Measurements from ENCODE around the gene GREB1L.
A peak's percentile ranks its signal among the peaks of the same experiment; 100 is the strongest.

Gene GREB1L

GRCh38 chr18:21509062-21509461, 267.0 kb downstream of the GREB1L start:
- no peak overlapping the region for H4K8ac ChIP-seq (ENCODE audit: low read depth, low read length)
- no peak overlapping the region for H3K4me3 ChIP-seq (ENCODE audit: low read depth, low read length)
- no peaks in the 10 kb centered on the region for H3K79me1 ChIP-seq (ENCODE audit: low read length)
- H2AFZ ChIP-seq (ENCODE audit: insufficient read depth, low read length, poor library complexity), result no peak overlapping the region
- no peak overlapping the region for H3K27ac ChIP-seq (ENCODE audit: low read depth, low read length)
- no peak overlapping the region for H2BK120ac ChIP-seq (ENCODE audit: insufficient read depth, low read length, poor library complexity)
- H3K4me2 ChIP-seq (ENCODE audit: low read length), result no peak overlapping the region
- no CpG with 5 or more reads among the region's 5 CpGs for WGBS (ENCODE audit: extremely low coverage, insufficient coverage, insufficient read length)
- no peak for DNase-seq
- H3K9me3 ChIP-seq (ENCODE audit: insufficient read depth, low read depth, low read length), result peaks cover 2% of the 10 kb centered on the region
- no peak overlapping the region for H3K18ac ChIP-seq (ENCODE audit: low read length)
- no peaks in the 10 kb centered on the region for H3K27me3 ChIP-seq (ENCODE audit: insufficient read depth, low read length)
- no peak overlapping the region for H2AK5ac ChIP-seq (ENCODE audit: low read length)
- H3K36me3 ChIP-seq (ENCODE audit: control insufficient read depth in 1 of 2, insufficient read depth in 2 of 2, low read length in 2 of 2), result peaks cover 31 to 58% of the 10 kb centered on the region in 2 experiments
- no peak overlapping the region for H3K14ac ChIP-seq (ENCODE audit: low read length)
- no peak overlapping the region for H2BK12ac ChIP-seq (ENCODE audit: low read length)
- H4K12ac ChIP-seq (ENCODE audit: low read depth, low read length), result no peak overlapping the region
- no peaks in the 10 kb centered on the region for H3K4me1 ChIP-seq (ENCODE audit: control insufficient read depth in 1 of 2, insufficient read depth in 2 of 2, low read length in 2 of 2)
- H3K9ac ChIP-seq (ENCODE audit: low read length), result no peak overlapping the region
- no peak overlapping the region for H3K23ac ChIP-seq (ENCODE audit: low read length)
- no peak overlapping the region for H2BK5ac ChIP-seq (ENCODE audit: low read depth, low read length, poor library complexity)
- H3K4ac ChIP-seq (ENCODE audit: low read depth, low read length), result no peak overlapping the region
- no peaks in the 10 kb centered on the region for H3K79me2 ChIP-seq (ENCODE audit: control insufficient read depth, insufficient read depth, low read length, poor library complexity)
- no peak overlapping the region for H4K91ac ChIP-seq (ENCODE audit: low read depth, low read length)

DNA sequence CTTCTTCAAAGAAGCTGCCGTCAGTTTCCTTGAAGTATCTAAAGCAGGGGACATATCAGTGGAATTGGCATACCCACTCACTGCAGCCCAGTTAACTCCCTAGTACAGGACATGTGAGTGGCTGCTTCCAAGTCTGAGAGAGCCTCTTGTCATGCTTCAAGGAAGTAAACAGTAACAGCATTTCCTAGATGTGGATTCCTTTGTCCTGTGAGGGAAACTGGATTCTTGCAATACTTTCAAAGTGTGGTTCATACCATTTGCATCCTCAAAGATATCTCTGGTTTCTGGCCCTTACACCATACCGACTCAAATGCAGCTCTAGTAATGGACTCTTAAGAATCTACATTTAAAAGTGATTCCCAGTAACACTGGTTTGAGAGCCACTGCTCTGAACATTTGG, 271.3 kb downstream of the GREB1L start:
- H3K4me1 ChIP-seq (ENCODE audit: control insufficient read depth in 1 of 2, insufficient read depth in 2 of 2, low read length in 2 of 2), result no peaks in the 10 kb centered on the region
- H4K91ac ChIP-seq (ENCODE audit: low read depth, low read length), result no peak overlapping the region
- no peak overlapping the region for H3K14ac ChIP-seq (ENCODE audit: low read length)
- H3K36me3 ChIP-seq (ENCODE audit: control insufficient read depth in 1 of 2, insufficient read depth in 2 of 2, low read length in 2 of 2), result peaks cover 24 to 59% of the 10 kb centered on the region in 2 experiments
- no peaks in the 10 kb centered on the region for H3K79me2 ChIP-seq (ENCODE audit: control insufficient read depth, insufficient read depth, low read length, poor library complexity)
- no peak overlapping the region for H3K4ac ChIP-seq (ENCODE audit: low read depth, low read length)
- H3K9me3 ChIP-seq (ENCODE audit: insufficient read depth, low read depth, low read length), result peaks cover 2% of the 10 kb centered on the region
- H3K18ac ChIP-seq (ENCODE audit: low read length), result no peak overlapping the region
- peak; percentile 38 to 88 for DNase-seq
- no peak overlapping the region for H3K4me3 ChIP-seq (ENCODE audit: low read depth, low read length)
- H4K8ac ChIP-seq (ENCODE audit: low read depth, low read length), result no peak overlapping the region
- H3K27me3 ChIP-seq (ENCODE audit: insufficient read depth, low read length), result no peaks in the 10 kb centered on the region
- H4K12ac ChIP-seq (ENCODE audit: low read depth, low read length), result no peak overlapping the region
- H2BK5ac ChIP-seq (ENCODE audit: low read depth, low read length, poor library complexity), result no peak overlapping the region
- no peak overlapping the region for H3K23ac ChIP-seq (ENCODE audit: low read length)
- H3K27ac ChIP-seq (ENCODE audit: low read depth, low read length), result no peak overlapping the region
- H2BK12ac ChIP-seq (ENCODE audit: low read length), result no peak overlapping the region
- WGBS (ENCODE audit: extremely low coverage, insufficient coverage, insufficient read length), result no CpG with 5 or more reads among the region's 2 CpGs
- no peak overlapping the region for H2AFZ ChIP-seq (ENCODE audit: insufficient read depth, low read length, poor library complexity)
- H3K9ac ChIP-seq (ENCODE audit: low read length), result no peak overlapping the region
- H2AK5ac ChIP-seq (ENCODE audit: low read length), result no peak overlapping the region
- no peak overlapping the region for H3K4me2 ChIP-seq (ENCODE audit: low read length)
- H3K79me1 ChIP-seq (ENCODE audit: low read length), result no peaks in the 10 kb centered on the region
- no peak overlapping the region for H2BK120ac ChIP-seq (ENCODE audit: insufficient read depth, low read length, poor library complexity)

- no CpG with 5 or more reads among the region's 5 CpGs for WGBS (ENCODE audit: extremely low coverage, insufficient coverage, insufficient read length)
- Histone ChIP-seq H3K36me3 (ENCODE audit: control insufficient read depth in 1 of 2, insufficient read depth in 2 of 2, low read length in 2 of 2) (peaks cover 21 to 57% of the 10 kb centered on the region in 2 experiments), H3K9ac (ENCODE audit: low read length) (no peak overlapping the region), H3K23ac (ENCODE audit: low read length) (no peak overlapping the region), H4K12ac (ENCODE audit: low read depth, low read length) (no peak overlapping the region), H3K79me2 (ENCODE audit: control insufficient read depth, insufficient read depth, low read length, poor library complexity) (no peaks in the 10 kb centered on the region), H3K4me1 (ENCODE audit: control insufficient read depth in 1 of 2, insufficient read depth in 2 of 2, low read length in 2 of 2) (no peaks in the 10 kb centered on the region), H4K91ac (ENCODE audit: low read depth, low read length) (no peak overlapping the region), H3K4me2 (ENCODE audit: low read length) (no peak overlapping the region), H3K4me3 (ENCODE audit: low read depth, low read length) (no peak overlapping the region), H4K8ac (ENCODE audit: low read depth, low read length) (no peak overlapping the region), H2BK5ac (ENCODE audit: low read depth, low read length, poor library complexity) (no peak overlapping the region), H2AFZ (ENCODE audit: insufficient read depth, low read length, poor library complexity) (no peak overlapping the region), H3K18ac (ENCODE audit: low read length) (no peak overlapping the region), H3K27ac (ENCODE audit: low read depth, low read length) (no peak overlapping the region), H2BK12ac (ENCODE audit: low read length) (no peak overlapping the region), H2BK120ac (ENCODE audit: insufficient read depth, low read length, poor library complexity) (no peak overlapping the region), H3K4ac (ENCODE audit: low read depth, low read length) (no peak overlapping the region), H2AK5ac (ENCODE audit: low read length) (no peak overlapping the region), H3K14ac (ENCODE audit: low read length) (no peak overlapping the region), H3K9me3 (ENCODE audit: insufficient read depth, low read depth, low read length) (peaks cover 2% of the 10 kb centered on the region), H3K79me1 (ENCODE audit: low read length) (no peaks in the 10 kb centered on the region), H3K27me3 (ENCODE audit: insufficient read depth, low read length) (no peaks in the 10 kb centered on the region)
- DNase-seq, result peak; percentile 86 to 87
Observed at GRCh38 chr18:21513741-21514140, 271.7 kb downstream of the GREB1L start.

- Histone ChIP-seq H3K4me1 (ENCODE audit: control insufficient read depth in 1 of 2, insufficient read depth in 2 of 2, low read length in 2 of 2) (no peaks in the 10 kb centered on the region), H3K27ac (ENCODE audit: low read depth, low read length) (no peak overlapping the region), H2AK5ac (ENCODE audit: low read length) (no peak overlapping the region), H4K91ac (ENCODE audit: low read depth, low read length) (no peak overlapping the region), H3K79me1 (ENCODE audit: low read length) (no peaks in the 10 kb centered on the region), H3K18ac (ENCODE audit: low read length) (no peak overlapping the region), H3K4me3 (ENCODE audit: low read depth, low read length) (no peak overlapping the region), H2BK12ac (ENCODE audit: low read length) (no peak overlapping the region), H2BK120ac (ENCODE audit: insufficient read depth, low read length, poor library complexity) (no peak overlapping the region), H3K4me2 (ENCODE audit: low read length) (no peak overlapping the region), H3K9me3 (ENCODE audit: insufficient read depth, low read depth, low read length) (no peaks in the 10 kb centered on the region), H3K23ac (ENCODE audit: low read length) (no peak overlapping the region), H3K79me2 (ENCODE audit: control insufficient read depth, insufficient read depth, low read length, poor library complexity) (no peaks in the 10 kb centered on the region), H3K27me3 (ENCODE audit: insufficient read depth, low read length) (no peaks in the 10 kb centered on the region), H4K8ac (ENCODE audit: low read depth, low read length) (no peak overlapping the region), H4K12ac (ENCODE audit: low read depth, low read length) (no peak overlapping the region), H3K4ac (ENCODE audit: low read depth, low read length) (no peak overlapping the region), H3K14ac (ENCODE audit: low read length) (no peak overlapping the region), H3K9ac (ENCODE audit: low read length) (no peak overlapping the region), H2AFZ (ENCODE audit: insufficient read depth, low read length, poor library complexity) (no peak overlapping the region), H2BK5ac (ENCODE audit: low read depth, low read length, poor library complexity) (no peak overlapping the region), H3K36me3 (ENCODE audit: control insufficient read depth in 1 of 2, insufficient read depth in 2 of 2, low read length in 2 of 2) (peaks cover 24 to 39% of the 10 kb centered on the region in 2 experiments)
- WGBS (ENCODE audit: extremely low coverage, insufficient coverage, insufficient read length), result no CpG with 5 or more reads among the region's 6 CpGs
- DNase-seq, result no peak
Observed at GRCh38 chr18:21522530-21522929, 280.5 kb downstream of the GREB1L start.

All from trophoblast cell (in vitro differentiated cells and primary cell).